ENCODE results near the gene NTNG2.

NTNG2 gene

DNA sequence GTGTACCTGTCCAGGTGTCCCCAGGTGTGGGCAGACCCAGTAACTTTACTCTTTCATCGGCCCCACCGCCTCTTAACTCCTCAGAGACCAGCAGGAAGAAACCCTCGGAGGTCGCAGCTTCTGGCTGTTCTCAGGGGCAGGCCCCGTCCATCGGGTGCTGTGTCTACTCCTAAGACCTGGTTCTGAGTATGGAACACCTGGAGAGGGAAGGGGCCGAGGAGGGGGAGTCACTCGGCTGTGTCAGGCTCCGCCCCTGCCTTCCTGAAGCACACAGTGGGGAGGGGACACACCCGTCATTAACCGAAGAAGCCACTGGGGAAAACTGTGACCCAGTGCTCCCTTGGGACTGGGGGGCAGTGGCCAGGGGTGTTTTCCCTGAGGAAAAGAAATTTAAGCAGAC is 22.3 kb downstream of the NTNG2 start:
- Histone ChIP-seq H3K9ac (ENCODE audit: insufficient read length) (no peak overlapping the region), H3K36me3 (ENCODE audit: insufficient read depth, low read length) (no peaks in the 10 kb centered on the region), H3K9me3 (ENCODE audit: low read depth, low read length) (no peaks in the 10 kb centered on the region), H3K27ac (no peak overlapping the region), H3K4me3 (no peak overlapping the region)
- DNase-seq (ENCODE audit: low read depth, low spot score) = no peak
- no peak for TF ChIP-seq FOXP2 (optimal IDR thresholded peaks at IDR 0.05; ENCODE audit: control extremely low read depth, extremely low read length, insufficient read depth)
- no peak for TF ChIP-seq EZH2 (IDR thresholded peaks at IDR 0.05)
- TF ChIP-seq POLR2AphosphoS5 (IDR thresholded peaks at IDR 0.05; ENCODE audit: borderline replicate concordance, low read depth, low read length) = no peak

DNA sequence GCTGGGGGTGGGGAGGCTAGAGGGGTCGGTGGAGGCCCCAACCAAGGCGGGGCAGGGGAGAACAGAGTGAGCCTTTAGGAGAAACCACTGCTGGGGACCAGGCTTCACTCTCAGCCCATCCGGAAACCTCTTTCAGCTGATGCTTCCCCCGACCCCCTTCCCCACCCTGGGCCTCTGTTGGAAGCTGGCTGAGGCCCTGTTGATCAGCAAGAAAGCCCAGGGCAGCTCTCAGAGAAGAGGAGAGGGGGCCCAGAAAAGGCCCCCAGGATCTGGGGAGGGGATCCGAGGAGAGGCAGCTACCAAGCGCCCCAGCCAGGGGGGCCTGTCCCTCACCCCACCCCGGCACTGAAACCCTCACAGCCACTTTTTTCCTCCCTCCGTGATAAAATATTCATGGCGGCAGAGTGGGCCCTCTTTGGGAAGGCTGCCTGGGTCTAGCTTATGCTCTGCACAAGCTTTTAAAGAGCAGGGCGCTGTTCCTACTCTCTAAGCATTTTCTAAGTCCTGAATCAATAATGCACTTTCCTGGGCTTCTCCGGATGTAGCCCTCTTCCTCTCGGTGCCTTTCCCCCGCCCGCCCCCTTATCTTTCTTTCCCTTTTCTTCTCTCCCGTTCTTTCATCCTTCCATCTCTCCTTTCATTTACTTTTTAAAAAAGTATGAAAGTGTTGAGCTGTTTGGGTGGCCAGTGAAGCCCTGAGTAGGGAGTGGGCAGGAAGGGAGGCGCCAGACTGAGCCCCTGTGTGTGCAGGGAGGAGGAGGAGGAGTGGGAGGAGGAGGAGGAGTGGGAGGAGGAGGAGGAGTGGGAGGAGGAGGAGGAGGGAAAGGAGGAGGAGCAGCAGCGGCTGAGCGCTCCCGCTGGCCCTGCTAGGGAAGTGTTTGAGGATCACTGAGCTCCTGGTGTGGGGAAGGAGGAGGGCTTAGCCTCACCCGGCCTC is 23.5 kb downstream of the NTNG2 start:
- H3K4me3 ChIP-seq = no peak overlapping the region
- no peak overlapping the region for H3K27ac ChIP-seq
- no peaks in the 10 kb centered on the region for H3K9me3 ChIP-seq (ENCODE audit: low read depth, low read length)
- no peak for DNase-seq (ENCODE audit: low read depth, low spot score)
- no peak for TF ChIP-seq FOXP2 (optimal IDR thresholded peaks at IDR 0.05; ENCODE audit: control extremely low read depth, extremely low read length, insufficient read depth)
- TF ChIP-seq POLR2AphosphoS5 (IDR thresholded peaks at IDR 0.05; ENCODE audit: borderline replicate concordance, low read depth, low read length) = no peak
- H3K36me3 ChIP-seq (ENCODE audit: insufficient read depth, low read length) = no peaks in the 10 kb centered on the region
- no peak overlapping the region for H3K9ac ChIP-seq (ENCODE audit: insufficient read length)

DNA sequence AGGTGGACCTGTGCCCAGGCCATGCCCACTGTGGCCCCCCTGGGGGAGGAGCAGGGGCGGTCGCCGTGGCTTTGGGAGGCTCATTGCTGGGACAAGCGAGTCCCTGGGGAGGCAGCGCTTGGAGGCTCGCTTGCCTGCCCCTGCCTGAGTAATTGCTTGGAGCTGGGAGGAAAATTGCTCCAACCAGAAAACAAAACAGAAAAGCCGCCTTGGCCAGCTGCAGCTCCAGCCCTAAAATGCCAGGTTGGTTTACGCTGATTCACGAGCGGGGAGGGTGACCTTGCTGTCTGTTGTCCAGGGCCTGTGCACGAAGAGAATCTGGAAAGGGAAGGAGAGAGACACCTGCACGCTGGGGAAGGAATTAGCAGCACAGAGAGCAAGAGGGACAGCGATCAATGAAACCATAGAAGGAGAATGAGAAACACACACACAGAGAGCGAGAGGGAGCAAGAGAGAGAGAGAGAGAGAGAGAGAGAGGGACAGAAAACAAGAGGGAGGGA is 25.3 kb downstream of the NTNG2 start:
- no peak overlapping the region for H3K4me3 ChIP-seq

DNA sequence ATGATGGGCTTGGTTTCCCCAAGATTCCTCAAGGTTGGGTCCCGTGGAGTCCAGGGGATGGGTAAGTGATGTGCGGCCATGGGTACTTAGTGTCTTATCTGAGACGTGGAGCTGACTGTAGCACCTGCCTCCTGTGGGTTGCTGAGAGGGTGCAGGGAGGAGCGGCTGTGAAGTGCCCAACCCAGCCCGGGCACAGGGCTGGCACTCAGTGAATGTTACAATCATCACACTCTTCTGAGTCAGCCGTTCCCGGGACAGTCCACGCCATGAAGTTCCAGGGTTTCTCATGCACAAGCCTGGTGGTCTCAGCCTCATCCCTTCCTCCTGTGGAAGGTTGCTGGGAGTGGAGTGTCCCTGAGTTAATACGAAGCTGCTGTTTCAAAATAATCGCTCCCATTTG is 29.1 kb downstream of the NTNG2 start:
- DNase-seq (ENCODE audit: low read depth, low spot score) = no peak
- H3K9me3 ChIP-seq (ENCODE audit: low read depth, low read length) = no peaks in the 10 kb centered on the region
- no peak overlapping the region for H3K4me3 ChIP-seq
- H3K9ac ChIP-seq (ENCODE audit: insufficient read length) = no peak overlapping the region
- no peak for TF ChIP-seq POLR2AphosphoS5 (IDR thresholded peaks at IDR 0.05; ENCODE audit: borderline replicate concordance, low read depth, low read length)
- TF ChIP-seq EZH2 (IDR thresholded peaks at IDR 0.05) = no peak
- TF ChIP-seq FOXP2 (optimal IDR thresholded peaks at IDR 0.05; ENCODE audit: control extremely low read depth, extremely low read length, insufficient read depth) = no peak
- no peaks in the 10 kb centered on the region for H3K36me3 ChIP-seq (ENCODE audit: insufficient read depth, low read length)
- H3K27ac ChIP-seq = no peak overlapping the region

More for the DNA sequence above, 25.3 kb downstream of the NTNG2 start:
- H3K36me3 ChIP-seq (ENCODE audit: insufficient read depth, low read length) = no peaks in the 10 kb centered on the region
- TF ChIP-seq POLR2AphosphoS5 (IDR thresholded peaks at IDR 0.05; ENCODE audit: borderline replicate concordance, low read depth, low read length) = no peak
- no peak overlapping the region for H3K27ac ChIP-seq
- DNase-seq (ENCODE audit: low read depth, low spot score) = no peak
- H3K9me3 ChIP-seq (ENCODE audit: low read depth, low read length) = no peaks in the 10 kb centered on the region
- H3K9ac ChIP-seq (ENCODE audit: insufficient read length) = no peak overlapping the region

DNA sequence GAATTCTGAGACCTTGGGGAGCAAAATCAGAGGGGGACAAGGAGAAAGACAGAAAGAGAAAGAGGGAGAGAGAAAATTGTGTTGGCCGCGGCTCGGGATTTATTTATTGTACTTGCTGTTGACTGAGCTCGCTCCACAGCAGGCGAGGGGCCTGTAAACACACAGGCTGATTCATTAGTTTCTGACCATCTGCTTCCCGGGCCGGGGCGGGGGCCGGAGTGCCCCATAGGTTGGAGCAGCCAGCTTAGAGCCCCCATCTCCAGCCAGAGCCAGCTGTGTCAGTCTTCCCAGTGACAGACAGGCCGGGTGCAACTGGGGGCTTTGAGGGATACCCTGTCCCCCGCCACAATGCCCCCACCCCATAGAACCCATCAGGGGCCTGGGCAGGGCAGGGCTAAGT is 30.9 kb downstream of the NTNG2 start:
- no peaks in the 10 kb centered on the region for H3K9me3 ChIP-seq (ENCODE audit: low read depth, low read length)
- DNase-seq (ENCODE audit: low read depth, low spot score) = no peak
- no peak overlapping the region for H3K4me3 ChIP-seq
- H3K36me3 ChIP-seq (ENCODE audit: insufficient read depth, low read length) = no peaks in the 10 kb centered on the region
- no peak overlapping the region for H3K27ac ChIP-seq
- H3K9ac ChIP-seq (ENCODE audit: insufficient read length) = no peak overlapping the region
- TF ChIP-seq EZH2 (IDR thresholded peaks at IDR 0.05) = no peak
- TF ChIP-seq POLR2AphosphoS5 (IDR thresholded peaks at IDR 0.05; ENCODE audit: borderline replicate concordance, low read depth, low read length) = no peak
- no peak for TF ChIP-seq FOXP2 (optimal IDR thresholded peaks at IDR 0.05; ENCODE audit: control extremely low read depth, extremely low read length, insufficient read depth)

DNA sequence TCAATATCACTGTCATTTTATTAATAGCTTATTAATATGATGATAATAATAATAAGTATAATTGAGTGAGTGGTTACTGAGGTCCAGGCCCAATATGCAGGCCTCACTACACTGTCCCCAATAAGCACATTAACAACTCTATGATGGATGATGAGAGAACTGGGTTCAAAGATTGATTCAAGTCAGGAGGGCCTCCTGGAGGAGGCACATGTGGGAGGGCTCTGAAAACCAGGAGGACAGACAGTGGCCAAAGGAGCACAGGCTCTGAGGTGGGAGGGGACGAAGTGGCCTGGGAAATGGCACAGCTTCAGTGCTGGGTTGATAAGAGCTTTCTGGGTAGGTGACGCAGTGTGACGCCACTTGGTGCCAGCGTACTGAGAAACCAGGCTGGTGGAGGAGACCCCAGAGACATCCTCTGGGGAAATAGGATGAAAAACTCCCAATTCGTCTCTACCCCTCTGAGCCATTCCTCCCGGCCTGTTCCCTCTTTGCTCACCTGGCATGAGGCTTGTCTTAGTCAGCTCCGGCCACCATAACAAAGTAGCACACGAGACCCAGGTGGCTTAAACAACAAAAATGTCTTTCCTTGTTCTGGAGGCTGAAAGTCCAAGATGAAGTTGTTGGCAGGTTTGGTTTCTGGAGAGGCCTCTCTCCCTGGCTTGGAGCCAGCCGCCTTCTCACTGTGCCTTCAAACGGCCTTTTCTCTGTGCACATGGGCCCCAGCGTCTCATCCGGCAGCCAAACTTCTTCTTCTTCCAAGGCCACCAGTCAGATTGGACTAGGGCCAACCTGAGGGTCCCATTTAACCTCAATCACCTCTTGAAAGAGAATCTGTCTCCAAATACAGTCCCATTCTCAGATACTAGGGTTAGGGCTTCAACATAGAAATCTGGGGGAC is 31.6 kb downstream of the NTNG2 start:
- H3K27ac ChIP-seq = no peak overlapping the region
- no peak overlapping the region for H3K9ac ChIP-seq (ENCODE audit: insufficient read length)
- no peak overlapping the region for H3K4me3 ChIP-seq
- no peaks in the 10 kb centered on the region for H3K36me3 ChIP-seq (ENCODE audit: insufficient read depth, low read length)
- TF ChIP-seq POLR2AphosphoS5 (IDR thresholded peaks at IDR 0.05; ENCODE audit: borderline replicate concordance, low read depth, low read length) (no peak), FOXP2 (optimal IDR thresholded peaks at IDR 0.05; ENCODE audit: control extremely low read depth, extremely low read length, insufficient read depth) (no peak), EZH2 (IDR thresholded peaks at IDR 0.05) (no peak)
- no peak for DNase-seq (ENCODE audit: low read depth, low spot score)
- no peaks in the 10 kb centered on the region for H3K9me3 ChIP-seq (ENCODE audit: low read depth, low read length)

DNA sequence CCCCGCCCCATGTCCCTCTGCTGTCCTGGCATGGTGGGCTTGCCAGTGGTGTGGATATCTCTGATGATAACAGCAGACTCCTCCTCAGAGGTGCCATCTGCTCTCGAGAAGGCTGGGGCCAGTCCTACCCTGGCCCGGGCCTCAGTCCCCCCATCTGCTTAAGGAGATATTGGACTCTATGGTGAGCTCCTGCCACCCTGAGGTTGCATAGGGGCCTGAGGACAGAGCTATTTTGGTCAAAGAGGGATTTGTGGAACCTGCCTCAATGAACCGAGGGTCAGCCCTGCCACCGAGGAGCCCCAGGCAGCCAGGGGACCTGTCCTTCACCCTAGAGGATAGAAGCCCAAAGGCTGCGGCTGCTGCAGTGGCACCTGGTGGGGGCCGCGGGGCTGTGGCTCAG is 32.6 kb downstream of the NTNG2 start:
- Histone ChIP-seq H3K4me3 (no peak overlapping the region), H3K9me3 (ENCODE audit: low read depth, low read length) (no peaks in the 10 kb centered on the region), H3K27ac (no peak overlapping the region), H3K36me3 (ENCODE audit: insufficient read depth, low read length) (no peaks in the 10 kb centered on the region), H3K9ac (ENCODE audit: insufficient read length) (no peak overlapping the region)
- no peak for DNase-seq (ENCODE audit: low read depth, low spot score)
- TF ChIP-seq FOXP2 (optimal IDR thresholded peaks at IDR 0.05; ENCODE audit: control extremely low read depth, extremely low read length, insufficient read depth) (no peak), POLR2AphosphoS5 (IDR thresholded peaks at IDR 0.05; ENCODE audit: borderline replicate concordance, low read depth, low read length) (no peak), EZH2 (IDR thresholded peaks at IDR 0.05) (no peak)

DNA sequence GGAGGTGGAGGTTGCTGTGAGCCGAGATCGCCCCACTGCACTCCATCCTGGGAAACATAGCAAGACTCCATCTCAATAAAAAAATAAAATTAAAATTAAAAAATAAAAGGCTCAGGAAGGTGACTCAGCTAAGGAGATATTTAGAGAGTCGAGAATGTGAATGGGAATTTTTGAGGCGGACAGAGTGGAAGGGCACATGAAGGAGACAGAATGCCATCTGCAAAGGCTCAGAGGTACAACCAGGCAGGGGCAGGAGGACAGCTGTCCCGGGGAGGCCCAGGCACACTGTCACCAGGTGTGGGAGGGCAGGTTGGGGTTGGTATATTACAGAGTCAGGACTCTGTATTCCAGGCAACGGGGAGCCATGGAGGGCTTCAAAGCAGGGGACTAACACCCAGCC is 35.5 kb downstream of the NTNG2 start:
- no peak overlapping the region for H3K9ac ChIP-seq (ENCODE audit: insufficient read length)
- no peak overlapping the region for H3K27ac ChIP-seq
- no peaks in the 10 kb centered on the region for H3K36me3 ChIP-seq (ENCODE audit: insufficient read depth, low read length)
- H3K4me3 ChIP-seq = no peak overlapping the region
- H3K9me3 ChIP-seq (ENCODE audit: low read depth, low read length) = no peaks in the 10 kb centered on the region
- TF ChIP-seq EZH2 (IDR thresholded peaks at IDR 0.05) = no peak
- TF ChIP-seq POLR2AphosphoS5 (IDR thresholded peaks at IDR 0.05; ENCODE audit: borderline replicate concordance, low read depth, low read length) = no peak
- TF ChIP-seq FOXP2 (optimal IDR thresholded peaks at IDR 0.05; ENCODE audit: control extremely low read depth, extremely low read length, insufficient read depth) = no peak
- no peak for DNase-seq (ENCODE audit: low read depth, low spot score)

Data from SK-N-MC (cell line).